DOHH2 (cell line): ENCODE results near the gene LUC7L2.
A peak's percentile ranks its signal among the peaks of the same experiment; 100 is the strongest.
"Not testable (repeated sequence)": the region's sequence is repeated elsewhere in the genome, so short reads cannot be mapped to it uniquely, and the experiment has no call there.

Experiments
- H3F3A ChIP-seq: fragments of 200-600 bp; sonication (generic), shearing (Covaris generic); 2 replicates; pipeline ENCODE4 v1.6.0; 2016; ENCODE audit warnings: antibody characterized with exemption, mild to moderate bottlenecking; ENCODE audit not compliant: control insufficient read depth, insufficient read depth
- H3K27ac ChIP-seq: fragments of 200-600 bp; sonication (generic); 2 replicates; pipeline ENCODE4 v1.5.1; 2014; ENCODE audit warnings: low read depth, mild to moderate bottlenecking, low read length, moderate library complexity
- H3K27me3 ChIP-seq: fragments of 200-600 bp; sonication (generic); 2 replicates; pipeline ENCODE4 v1.6.1; 2014; ENCODE audit warnings: mild to moderate bottlenecking, low read length, mixed read lengths; ENCODE audit not compliant: control insufficient read depth
- H3K36me3 ChIP-seq: fragments of 200-600 bp; sonication (generic); 2 replicates; pipeline ENCODE4 v1.6.1; 2014; ENCODE audit warnings: mild to moderate bottlenecking, low read length, moderate library complexity, mixed read lengths; ENCODE audit not compliant: control insufficient read depth
- H3K4me1 ChIP-seq: fragments of 200-600 bp; sonication (generic); 2 replicates; pipeline ENCODE4 v1.6.1; 2014; ENCODE audit warnings: mild to moderate bottlenecking, low read length, mixed read lengths; ENCODE audit not compliant: control insufficient read depth
- H3K4me2 ChIP-seq: fragments of 200-600 bp; sonication (generic); 2 replicates; pipeline ENCODE4 v1.6.0; 2014; ENCODE audit warnings: mild to moderate bottlenecking, low read length, moderate library complexity
- H3K4me3 ChIP-seq: fragments of 200-600 bp; sonication (generic); 2 replicates; pipeline ENCODE4 v1.5.1; 2014; ENCODE audit warnings: mild to moderate bottlenecking, low read length, mixed read lengths
- H3K79me2 ChIP-seq: fragments of 200-600 bp; sonication (generic); 2 replicates; pipeline ENCODE4 v1.6.1; 2014; ENCODE audit warnings: mild to moderate bottlenecking, low read length, mixed read lengths; ENCODE audit not compliant: control insufficient read depth
- H3K9me2 ChIP-seq: fragments of 200-600 bp; sonication (generic); replicated peaks from 2 replicates; pipeline ENCODE4 v1.6.1; 2014; ENCODE audit warnings: mild to moderate bottlenecking, low read length, mixed read lengths; ENCODE audit not compliant: control insufficient read depth
- H3K9me3 ChIP-seq: fragments of 200-600 bp; sonication (generic); 2 replicates; pipeline ENCODE4 v1.6.1; 2014; ENCODE audit warnings: antibody characterized with exemption, low read length, mixed read lengths; ENCODE audit not compliant: control insufficient read depth, insufficient read depth
- H4K20me1 ChIP-seq: fragments of 200-600 bp; sonication (generic); 2 replicates; pipeline ENCODE4 v1.6.0; 2014; ENCODE audit warnings: low read depth, mild to moderate bottlenecking, antibody characterized with exemption, low read length, moderate library complexity; ENCODE audit not compliant: control insufficient read depth, insufficient read depth
- CTCF ChIP-seq: fragments of 200-600 bp; sonication (generic); IDR thresholded peaks from one replicate; pipeline ENCODE4 v1.5.1; 2014; ENCODE audit warnings: antibody characterized with exemption, mild to moderate bottlenecking, low read depth, low read length; ENCODE audit not compliant: poor library complexity, severe bottlenecking
- EZH2phosphoT487 ChIP-seq: fragments of 200-600 bp; sonication (generic); IDR thresholded peaks from 2 replicates; pipeline ENCODE4 v1.6.1; 2017; ENCODE audit warnings: borderline replicate concordance, mild to moderate bottlenecking, antibody characterized with exemption, low read length, moderate library complexity, mixed read lengths

Gene LUC7L2

DNA sequence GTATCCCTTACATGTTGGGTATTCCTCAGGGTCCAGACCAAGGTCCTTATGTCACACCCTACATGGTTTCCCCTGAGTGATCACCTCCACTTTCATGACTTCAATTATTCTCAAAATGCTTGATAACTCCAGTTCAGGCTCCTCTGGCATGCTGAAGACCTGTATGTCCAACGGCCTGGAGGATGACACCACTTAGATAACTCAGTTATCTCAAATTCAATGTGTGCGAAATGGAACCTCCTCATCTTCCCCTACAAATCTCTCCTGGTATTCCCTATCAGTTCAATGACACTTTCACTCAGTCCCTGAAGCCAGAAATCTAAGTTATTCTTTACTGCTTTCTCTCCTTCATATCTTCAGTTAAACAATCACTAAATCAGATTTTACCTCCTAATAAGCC, 8.7 kb upstream of the LUC7L2 start:
- Histone ChIP-seq H3K9me2 (no peaks in the 10 kb centered on the region), H3K9me3 (no peaks in the 10 kb centered on the region), H4K20me1 (no peaks in the 10 kb centered on the region), H3K4me1 (peaks cover 6% of the 10 kb centered on the region; the same call in 1 of the 2 replicates), H3F3A (peaks cover 23% of the 10 kb centered on the region), H3K27ac (no peak overlapping the region), H3K4me2 (no peak overlapping the region), H3K36me3 (peaks cover 28% of the 10 kb centered on the region), H3K4me3 (no peak overlapping the region), H3K79me2 (peaks cover 4% of the 10 kb centered on the region; the same call in 1 of the 2 replicates), H3K27me3 (no peaks in the 10 kb centered on the region)
- TF ChIP-seq EZH2phosphoT487 = no peak
- no peak for TF ChIP-seq CTCF

- TF ChIP-seq EZH2phosphoT487 = no peak
- no peak for TF ChIP-seq CTCF
- Histone ChIP-seq H3K9me2 (no peaks in the 10 kb centered on the region), H3K27ac (no peak overlapping the region)
These were observed 5.0 kb upstream of the LUC7L2 start for GRCh38 chr7:139354729-139355128.

DNA sequence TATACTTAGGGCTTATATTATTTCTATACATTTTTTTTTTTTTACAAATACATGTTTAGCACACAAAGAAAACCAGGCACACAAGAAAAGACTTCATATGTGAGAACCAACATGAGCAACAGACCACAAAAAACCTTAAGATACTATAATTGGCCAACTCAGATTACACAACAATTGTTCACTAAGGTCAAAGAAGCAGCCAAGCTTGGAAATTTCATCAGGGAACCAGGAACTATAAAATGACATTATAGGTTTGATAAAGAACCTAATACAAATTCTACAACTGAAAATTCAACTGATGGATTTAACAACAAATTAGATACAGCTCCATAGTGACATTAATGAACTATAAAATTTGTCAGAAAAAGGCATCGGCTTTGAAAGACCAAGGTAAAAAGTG, 4.4 kb upstream of the LUC7L2 start:
- Histone ChIP-seq H3K4me1 (peaks cover 27% of the 10 kb centered on the region), H3K9me3 (no peaks in the 10 kb centered on the region), H3K4me3 (no peak overlapping the region), H3F3A (peaks cover 25% of the 10 kb centered on the region), H3K27me3 (no peaks in the 10 kb centered on the region), H3K9me2 (no peaks in the 10 kb centered on the region), H3K79me2 (peaks cover 41% of the 10 kb centered on the region), H3K4me2 (no peak overlapping the region), H3K27ac (no peak overlapping the region; the same call in 1 of the 2 replicates), H4K20me1 (no peaks in the 10 kb centered on the region), H3K36me3 (peaks cover 25% of the 10 kb centered on the region)
- TF ChIP-seq EZH2phosphoT487 = no peak
- TF ChIP-seq CTCF = no peak

More at GRCh38 chr7:139354729-139355128, 5.0 kb upstream of the LUC7L2 start:
- H3K79me2 ChIP-seq = peaks cover 36% of the 10 kb centered on the region
- peaks cover 25% of the 10 kb centered on the region for H3F3A ChIP-seq
- H3K36me3 ChIP-seq = peaks cover 25% of the 10 kb centered on the region
- H3K4me3 ChIP-seq = no peak overlapping the region
- no peaks in the 10 kb centered on the region for H3K27me3 ChIP-seq
- H3K9me3 ChIP-seq = no peaks in the 10 kb centered on the region
- H4K20me1 ChIP-seq = no peaks in the 10 kb centered on the region
- no peak overlapping the region for H3K4me2 ChIP-seq
- peaks cover 27% of the 10 kb centered on the region for H3K4me1 ChIP-seq

DNA sequence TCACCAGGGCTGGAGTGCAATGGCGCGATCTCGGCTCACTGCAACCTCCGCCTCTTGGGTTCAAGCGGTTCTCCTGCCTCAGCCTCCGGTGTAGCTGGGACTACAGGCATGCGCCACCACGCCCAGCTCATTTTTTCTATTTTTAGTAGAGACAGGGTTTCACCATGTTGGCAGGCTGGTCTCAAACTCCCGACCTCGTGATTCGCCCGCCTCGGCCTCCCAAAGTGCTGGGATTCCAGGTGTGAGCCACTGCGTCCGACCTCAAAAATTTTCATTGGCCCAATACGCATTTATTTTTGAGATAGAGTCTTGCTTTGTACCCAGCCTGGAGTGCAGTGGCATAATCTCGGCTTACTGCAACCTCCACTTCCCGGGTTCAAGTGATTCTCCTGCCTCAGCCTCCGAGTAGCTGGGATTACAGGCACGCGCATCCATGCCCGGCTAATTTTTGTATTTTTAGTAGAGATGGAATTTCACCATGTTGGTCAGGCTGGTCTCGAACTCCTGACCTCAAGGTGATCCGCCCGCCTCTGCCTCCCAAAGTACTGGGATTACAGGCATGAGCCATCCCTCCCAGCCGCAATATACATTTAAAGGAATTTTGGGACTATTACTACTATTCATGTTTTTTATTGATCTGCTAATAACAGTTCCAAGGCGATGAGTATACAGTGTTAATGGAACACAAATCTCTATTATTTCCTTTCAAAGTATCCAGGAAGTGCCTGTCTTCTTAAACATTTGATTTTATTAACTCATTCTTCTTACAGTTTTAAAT, 1.8 kb upstream of the LUC7L2 start:
- Histone ChIP-seq H3K4me1 (peaks cover 44% of the 10 kb centered on the region), H3K36me3 (peaks cover 44% of the 10 kb centered on the region), H3K79me2 (peaks cover 67% of the 10 kb centered on the region), H3F3A (peaks cover 21% of the 10 kb centered on the region), H3K4me3 (peak overlapping the region; percentile 95), H4K20me1 (peaks cover 11% of the 10 kb centered on the region), H3K27ac (peak overlapping the region; percentile 91), H3K4me2 (peak overlapping the region; percentile 53)
- H3K9me2 ChIP-seq, H3K27me3 ChIP-seq, H3K9me3 ChIP-seq: not testable (repeated sequence)
